Endothelial cell of umbilical vein (primary cell): ENCODE data around the gene SFXN2.

Experiments used
- EZH2 ChIP-seq: IDR thresholded peaks from 2 replicates; pipeline ENCODE4 v1.6.1; 2012; ENCODE audit warnings: borderline replicate concordance, low read depth, mild to moderate bottlenecking, moderate library complexity, low read length, inconsistent platforms; ENCODE audit not compliant: severe bottlenecking
- JUN ChIP-seq: IDR thresholded peaks from 2 replicates; pipeline ENCODE4 v1.6.1; 2011; ENCODE audit warnings: borderline replicate concordance, low read depth; ENCODE audit not compliant: insufficient read length, insufficient read depth
- MYC ChIP-seq: IDR thresholded peaks from one replicate; pipeline ENCODE4 v1.6.1; 2011; ENCODE audit warnings: mild to moderate bottlenecking, low read depth, low read length
- POLR2A ChIP-seq: IDR thresholded peaks from 2 replicates; pipeline ENCODE4 v1.6.1; 2012; ENCODE audit warnings: low read depth, mild to moderate bottlenecking, control low read depth, low read length
- POLR2AphosphoS5 ChIP-seq: IDR thresholded peaks from 2 replicates; pipeline ENCODE4 v1.6.1; 2012; ENCODE audit warnings: low read depth, mild to moderate bottlenecking, control low read depth, low read length, moderate library complexity; ENCODE audit not compliant: insufficient read depth
- TF ChIP-seq, protein P1 (sequence below), 2 donors: IDR thresholded peaks; 1 replicate in 1 of 2; 2 replicates in 1 of 2; pipeline ENCODE4 v1.5.1; 2011; ENCODE audit warnings: low read length in 2 of 2, mild to moderate bottlenecking in 2 of 2, moderate library complexity in 2 of 2, control low read depth in 1 of 2, inconsistent platforms in 1 of 2, low read depth in 1 of 2; ENCODE audit not compliant: insufficient read depth in 1 of 2; ENCODE audit errors: extremely low read depth in 1 of 2

DNA sequence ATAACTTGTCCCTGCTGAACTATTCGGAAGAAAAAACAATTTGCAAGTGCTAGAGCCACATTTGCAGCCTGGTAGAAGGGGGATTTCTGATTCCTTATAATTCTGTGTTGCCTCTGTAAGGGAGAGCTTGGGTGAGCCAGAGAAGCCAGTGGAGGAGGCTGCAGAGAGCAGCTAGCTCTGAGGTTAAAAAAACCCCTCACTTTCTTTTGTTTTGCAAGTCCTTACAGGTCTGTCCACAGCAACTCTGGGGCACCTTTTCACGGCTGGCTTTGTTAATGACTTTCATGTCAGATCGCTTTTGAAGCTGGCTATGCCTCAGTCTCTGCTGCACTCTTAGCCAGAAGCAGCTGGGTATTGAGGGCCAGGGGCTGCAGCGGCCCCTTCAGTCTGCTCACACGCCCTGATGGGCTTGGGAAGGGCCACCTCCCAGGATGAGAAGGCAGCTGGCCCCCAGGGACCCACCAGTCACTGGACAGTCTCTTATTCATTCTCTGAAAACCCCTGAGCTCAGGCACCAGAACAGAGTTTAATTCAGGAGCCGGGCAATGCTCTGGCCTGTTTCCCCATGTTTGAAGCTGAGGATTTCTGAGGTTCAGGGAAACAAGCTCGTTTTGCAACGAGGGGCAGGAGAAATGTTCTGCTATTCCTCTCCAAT lies 39.3 kb upstream of the SFXN2 start:
- TF ChIP-seq, protein P1, sequence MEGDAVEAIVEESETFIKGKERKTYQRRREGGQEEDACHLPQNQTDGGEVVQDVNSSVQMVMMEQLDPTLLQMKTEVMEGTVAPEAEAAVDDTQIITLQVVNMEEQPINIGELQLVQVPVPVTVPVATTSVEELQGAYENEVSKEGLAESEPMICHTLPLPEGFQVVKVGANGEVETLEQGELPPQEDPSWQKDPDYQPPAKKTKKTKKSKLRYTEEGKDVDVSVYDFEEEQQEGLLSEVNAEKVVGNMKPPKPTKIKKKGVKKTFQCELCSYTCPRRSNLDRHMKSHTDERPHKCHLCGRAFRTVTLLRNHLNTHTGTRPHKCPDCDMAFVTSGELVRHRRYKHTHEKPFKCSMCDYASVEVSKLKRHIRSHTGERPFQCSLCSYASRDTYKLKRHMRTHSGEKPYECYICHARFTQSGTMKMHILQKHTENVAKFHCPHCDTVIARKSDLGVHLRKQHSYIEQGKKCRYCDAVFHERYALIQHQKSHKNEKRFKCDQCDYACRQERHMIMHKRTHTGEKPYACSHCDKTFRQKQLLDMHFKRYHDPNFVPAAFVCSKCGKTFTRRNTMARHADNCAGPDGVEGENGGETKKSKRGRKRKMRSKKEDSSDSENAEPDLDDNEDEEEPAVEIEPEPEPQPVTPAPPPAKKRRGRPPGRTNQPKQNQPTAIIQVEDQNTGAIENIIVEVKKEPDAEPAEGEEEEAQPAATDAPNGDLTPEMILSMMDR (IDR thresholded peaks at IDR 0.05; ENCODE audit: extremely low read depth in 1 of 2, insufficient read depth in 1 of 2, low read depth in 1 of 2, low read length in 2 of 2): no peak
- TF ChIP-seq POLR2AphosphoS5: no peak
- TF ChIP-seq JUN: no peak
- no peak for TF ChIP-seq EZH2
- no peak for TF ChIP-seq POLR2A
- no peak for TF ChIP-seq MYC
